ENCODE data around the gene RASGRP1. TPM values are rescaled to one million over a fixed set of nuclear protein-coding genes. Genes with fewer than 3 reads are reported as not detected.

Gene RASGRP1
- total RNA-seq, 1 experiment from 2014 or later: 1.6 TPM

GRCh38 chr15:38588672-38589071, 24.1 kb upstream of the RASGRP1 start:
- Histone ChIP-seq H3K4me1 (ENCODE audit: control insufficient read depth in 1 of 2, insufficient read depth in 2 of 2, low read length in 2 of 2) (peaks cover 0 to 4% of the 10 kb centered on the region in 2 experiments; a peak in 1 of 4 replicates), H3K9me2 (ENCODE audit: insufficient read depth) (no peaks in the 10 kb centered on the region), H2AFZ (ENCODE audit: low read depth, low read length, poor library complexity, severe bottlenecking) (no peak overlapping the region), H3K27me3 (ENCODE audit: insufficient read depth, low read length) (peaks cover 12% of the 10 kb centered on the region; the same call in 1 of the 2 replicates), H3K36me3 (ENCODE audit: control insufficient read depth in 1 of 2, insufficient read depth in 2 of 2, low read length in 2 of 2) (no peaks in the 10 kb centered on the region), H3K27ac (ENCODE audit: low read depth, low read length) (no peak overlapping the region), H3K4me3 (replicated peaks in 1 of 2; ENCODE audit: low read depth in 1 of 2, low read length in 2 of 2) (no peak overlapping the region), H3K4me2 (ENCODE audit: low read length) (no peak overlapping the region), H3K79me2 (ENCODE audit: insufficient read depth, low read length) (no peaks in the 10 kb centered on the region), H3K9me3 (ENCODE audit: control insufficient read depth in 1 of 2, insufficient read depth in 1 of 2, low read depth in 1 of 2, low read length in 2 of 2) (no peaks in the 10 kb centered on the region), H4K20me1 (ENCODE audit: insufficient read depth) (no peaks in the 10 kb centered on the region), H3K9ac (ENCODE audit: low read length) (no peak overlapping the region)
- intact Hi-C loops (cut with micrococcal nuclease): no loop called here
- DNase-seq (ENCODE audit: low read depth, low spot score) (no peak), ATAC-seq (no peak)
- no TSS peak for BruUV-seq (replicated peaks)
- ChIA-PET POLR2A (no interaction called here), CTCF (interaction anchor here (2.0 kb wide), 1 partner anchor 25 kb away, joined by 8 read pairs; the partner anchor contains the start of gene RASGRP1), RAD21 (ENCODE audit: low non-redundant PET in 1 of 2, low total read pairs in 2 of 2, uncharacterized antibody in 2 of 2, unreplicated experiment in 2 of 2) (no interaction called here)
- TF ChIP-seq ZNF274 (IDR thresholded peaks at IDR 0.05; ENCODE audit: low read depth, low read length) (no peak), JUND (IDR thresholded peaks at IDR 0.05) (no peak), EZH2 (IDR thresholded peaks at IDR 0.05) (no peak), SRF (IDR thresholded peaks at IDR 0.05; ENCODE audit: low read depth) (no peak), EZH2phosphoT487 (IDR thresholded peaks at IDR 0.05; ENCODE audit: borderline replicate concordance) (no peak), YY1 (IDR thresholded peaks at IDR 0.05; ENCODE audit: extremely low read depth, insufficient replicate concordance, low read depth, low read length) (no peak), MAX (IDR thresholded peaks at IDR 0.05) (no peak), RAD21 (IDR thresholded peaks at IDR 0.05; ENCODE audit: low read depth) (no peak), ZBTB33 (IDR thresholded peaks at IDR 0.05; ENCODE audit: extremely low read depth, insufficient replicate concordance, low read length) (no peak), SIN3A (IDR thresholded peaks at IDR 0.05; ENCODE audit: low read depth) (no peak), EGR1 (IDR thresholded peaks at IDR 0.05; ENCODE audit: low read depth) (no peak)
- TF ChIP-seq, protein P1, sequence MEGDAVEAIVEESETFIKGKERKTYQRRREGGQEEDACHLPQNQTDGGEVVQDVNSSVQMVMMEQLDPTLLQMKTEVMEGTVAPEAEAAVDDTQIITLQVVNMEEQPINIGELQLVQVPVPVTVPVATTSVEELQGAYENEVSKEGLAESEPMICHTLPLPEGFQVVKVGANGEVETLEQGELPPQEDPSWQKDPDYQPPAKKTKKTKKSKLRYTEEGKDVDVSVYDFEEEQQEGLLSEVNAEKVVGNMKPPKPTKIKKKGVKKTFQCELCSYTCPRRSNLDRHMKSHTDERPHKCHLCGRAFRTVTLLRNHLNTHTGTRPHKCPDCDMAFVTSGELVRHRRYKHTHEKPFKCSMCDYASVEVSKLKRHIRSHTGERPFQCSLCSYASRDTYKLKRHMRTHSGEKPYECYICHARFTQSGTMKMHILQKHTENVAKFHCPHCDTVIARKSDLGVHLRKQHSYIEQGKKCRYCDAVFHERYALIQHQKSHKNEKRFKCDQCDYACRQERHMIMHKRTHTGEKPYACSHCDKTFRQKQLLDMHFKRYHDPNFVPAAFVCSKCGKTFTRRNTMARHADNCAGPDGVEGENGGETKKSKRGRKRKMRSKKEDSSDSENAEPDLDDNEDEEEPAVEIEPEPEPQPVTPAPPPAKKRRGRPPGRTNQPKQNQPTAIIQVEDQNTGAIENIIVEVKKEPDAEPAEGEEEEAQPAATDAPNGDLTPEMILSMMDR (IDR thresholded peaks at IDR 0.05 in 2 of 3, conservative IDR thresholded peaks at IDR 0.05 in 1 of 3; ENCODE audit: borderline replicate concordance in 1 of 3, insufficient read depth in 1 of 3, low read depth in 2 of 3, low read length in 2 of 3): no peak
- TF ChIP-seq, protein P2, sequence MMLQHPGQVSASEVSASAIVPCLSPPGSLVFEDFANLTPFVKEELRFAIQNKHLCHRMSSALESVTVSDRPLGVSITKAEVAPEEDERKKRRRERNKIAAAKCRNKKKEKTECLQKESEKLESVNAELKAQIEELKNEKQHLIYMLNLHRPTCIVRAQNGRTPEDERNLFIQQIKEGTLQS (IDR thresholded peaks at IDR 0.05): no peak

All from HCT116 (cell line).